Activated CD4-positive, alpha-beta T cell treated with anti-CD3 and anti-CD28 coated beads, Interleukin-2, amount 50 U/mL, for 16 hours (primary cell): ENCODE results near the gene C11orf54.
A peak's percentile ranks its signal among the peaks of the same experiment; 100 is the strongest.
"Not testable (repeated sequence)": the region's sequence is repeated elsewhere in the genome, so short reads cannot be mapped to it uniquely, and the experiment has no call there.

Experiments
- DNase-seq: peaks from one replicate; pipeline ENCODE4 v3.0.0-alpha.2; 2020

C11orf54 gene

DNA sequence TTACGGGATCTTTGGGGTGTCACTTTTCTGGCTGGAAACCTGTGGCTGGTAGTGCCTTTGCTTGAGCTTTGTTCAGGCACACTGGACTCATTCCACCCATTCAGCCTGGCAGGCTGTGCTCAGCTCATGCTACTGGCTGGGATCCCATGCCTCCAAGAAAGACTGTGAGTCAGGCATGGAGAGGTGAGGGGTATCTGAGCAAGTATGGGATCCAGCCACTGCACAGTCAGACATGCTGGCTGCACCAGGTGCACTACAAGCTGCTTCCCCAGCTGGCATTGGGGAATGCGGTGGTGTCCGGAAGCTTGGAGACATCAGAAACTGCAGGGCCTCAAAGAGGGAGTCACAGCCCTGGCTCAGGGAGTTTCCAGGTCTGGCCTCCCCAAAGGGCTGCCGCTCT is 30.7 kb downstream of the C11orf54 start:
- DNase-seq = no peak

DNA sequence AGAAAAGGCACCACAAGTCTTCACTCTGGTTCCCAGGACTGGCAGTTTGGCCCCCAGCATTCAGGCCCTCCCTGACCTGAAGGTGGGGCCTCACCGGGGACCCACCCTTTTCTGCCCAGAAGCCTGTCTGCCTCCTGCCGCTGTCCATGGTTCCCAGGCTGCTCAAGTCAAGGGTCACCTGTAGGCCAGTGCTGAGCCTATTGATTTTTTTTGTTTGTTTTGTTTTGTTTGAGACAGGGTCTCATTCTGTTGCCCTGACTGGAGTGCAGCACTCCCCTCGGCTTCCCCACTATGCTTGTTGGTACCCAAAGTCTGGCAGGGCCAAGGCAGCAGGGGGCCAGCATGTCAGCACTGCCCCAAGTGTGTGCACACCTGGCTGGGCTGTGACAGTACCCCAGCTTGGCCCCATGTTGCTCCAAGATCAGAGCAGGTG is 31.6 kb downstream of the C11orf54 start:
- DNase-seq = no peak

DNA sequence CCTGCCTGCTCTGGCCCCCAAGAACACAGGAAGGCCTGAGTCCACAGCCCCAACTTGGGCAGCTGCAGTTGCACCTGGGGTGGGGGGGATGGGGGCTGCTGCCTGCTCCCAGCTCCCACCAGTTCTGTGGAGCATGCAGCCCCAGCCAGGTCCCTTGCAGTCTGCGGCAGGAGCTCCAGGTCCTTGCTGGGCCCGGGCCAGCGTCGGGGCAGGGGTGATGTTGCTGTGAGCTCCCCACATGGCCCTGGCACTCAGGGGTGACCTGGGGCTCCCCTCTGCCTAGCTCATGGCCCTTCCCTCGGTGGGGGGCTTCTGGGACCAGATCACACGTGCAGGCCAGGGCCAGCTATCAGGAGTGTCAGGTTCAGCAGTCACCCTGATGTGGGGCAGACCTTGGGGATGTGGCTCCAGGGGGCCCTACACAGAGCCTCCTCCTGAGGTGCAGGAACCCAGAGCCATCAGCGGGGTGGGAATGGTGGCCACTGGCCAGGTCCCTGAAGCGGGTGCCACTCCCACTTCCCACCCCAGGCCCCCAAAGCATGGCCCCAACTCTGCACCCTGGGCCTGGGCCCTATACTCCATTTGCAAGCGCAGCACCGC is 32.2 kb downstream of the C11orf54 start:
- DNase-seq = no peak

DNA sequence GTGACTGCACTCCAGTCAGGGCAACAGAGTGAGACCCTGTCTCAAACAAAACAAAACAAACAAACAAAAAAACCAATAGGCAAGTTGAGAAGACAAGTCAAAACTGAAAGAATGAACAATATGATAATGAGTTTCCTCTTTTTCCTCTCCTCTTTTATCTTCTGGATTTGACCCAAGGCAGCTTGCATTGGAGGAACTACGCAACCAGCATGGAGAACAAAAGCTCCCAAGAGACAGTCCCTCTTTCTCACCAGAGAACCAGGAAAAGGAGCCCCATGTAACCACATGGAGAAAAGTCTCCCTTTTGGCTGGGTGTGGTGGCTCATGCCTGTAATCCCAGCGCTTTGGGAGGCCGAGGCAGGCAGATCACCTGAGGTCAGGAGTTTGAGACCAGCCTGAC is 33.1 kb downstream of the C11orf54 start:
- not testable (repeated sequence) for DNase-seq

DNA sequence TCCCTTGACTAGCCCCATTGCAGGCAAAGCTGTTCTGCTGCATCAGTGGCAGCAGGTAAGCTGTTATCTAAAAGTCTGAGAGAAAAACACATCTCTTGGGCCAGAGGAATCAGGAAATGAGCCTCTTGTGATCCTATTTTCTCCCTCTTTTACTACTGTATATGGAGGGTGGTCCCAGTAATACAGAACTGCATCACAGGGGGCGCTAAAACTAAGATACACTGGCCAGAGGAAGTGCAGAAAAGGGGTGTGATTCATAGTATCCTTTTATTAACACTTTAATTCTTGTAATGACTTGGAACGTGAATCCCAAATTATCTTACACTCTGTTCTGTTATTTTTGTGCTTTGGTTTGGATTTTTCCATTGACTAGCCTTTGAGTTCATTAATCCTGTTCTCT is 33.8 kb downstream of the C11orf54 start:
- DNase-seq = peak; percentile 6

DNA sequence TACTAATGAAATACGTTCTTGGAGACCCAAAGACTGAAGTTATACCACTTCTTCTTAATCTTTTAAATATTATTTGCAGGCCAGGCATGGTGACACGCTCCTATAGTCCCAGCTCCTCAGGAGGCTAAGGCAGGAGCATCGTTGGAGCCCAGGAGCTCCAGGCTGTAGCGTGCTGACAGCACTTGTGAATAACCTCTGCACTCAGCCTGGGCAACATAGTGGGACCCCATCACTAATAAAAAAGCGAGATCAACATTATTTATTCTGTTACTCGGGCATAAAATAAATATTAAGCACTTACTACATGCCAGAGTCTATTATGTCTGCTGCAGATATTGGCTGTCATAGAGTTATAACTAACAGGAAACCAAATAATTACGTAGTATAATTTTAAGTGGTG is 41.9 kb downstream of the C11orf54 start:
- DNase-seq = no peak

DNA sequence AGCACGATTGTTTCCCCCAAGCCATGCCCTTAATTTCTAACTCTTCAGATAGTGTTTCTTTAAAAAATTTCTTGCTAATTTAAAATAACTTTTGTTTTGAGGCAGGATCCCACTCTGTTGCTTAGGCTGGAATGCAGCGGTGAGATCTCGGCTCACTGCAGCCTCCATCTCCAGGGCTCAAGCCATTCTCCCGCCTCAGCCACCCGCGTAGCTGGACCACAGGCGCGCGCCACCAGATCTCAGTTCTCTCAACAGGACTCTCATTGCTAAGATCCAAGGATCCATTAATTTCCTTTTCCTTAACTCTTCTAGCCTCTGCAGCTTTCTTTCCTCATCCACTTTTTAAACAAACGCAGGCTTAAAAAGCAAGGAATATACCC is 42.3 kb downstream of the C11orf54 start:
- DNase-seq = no peak

DNA sequence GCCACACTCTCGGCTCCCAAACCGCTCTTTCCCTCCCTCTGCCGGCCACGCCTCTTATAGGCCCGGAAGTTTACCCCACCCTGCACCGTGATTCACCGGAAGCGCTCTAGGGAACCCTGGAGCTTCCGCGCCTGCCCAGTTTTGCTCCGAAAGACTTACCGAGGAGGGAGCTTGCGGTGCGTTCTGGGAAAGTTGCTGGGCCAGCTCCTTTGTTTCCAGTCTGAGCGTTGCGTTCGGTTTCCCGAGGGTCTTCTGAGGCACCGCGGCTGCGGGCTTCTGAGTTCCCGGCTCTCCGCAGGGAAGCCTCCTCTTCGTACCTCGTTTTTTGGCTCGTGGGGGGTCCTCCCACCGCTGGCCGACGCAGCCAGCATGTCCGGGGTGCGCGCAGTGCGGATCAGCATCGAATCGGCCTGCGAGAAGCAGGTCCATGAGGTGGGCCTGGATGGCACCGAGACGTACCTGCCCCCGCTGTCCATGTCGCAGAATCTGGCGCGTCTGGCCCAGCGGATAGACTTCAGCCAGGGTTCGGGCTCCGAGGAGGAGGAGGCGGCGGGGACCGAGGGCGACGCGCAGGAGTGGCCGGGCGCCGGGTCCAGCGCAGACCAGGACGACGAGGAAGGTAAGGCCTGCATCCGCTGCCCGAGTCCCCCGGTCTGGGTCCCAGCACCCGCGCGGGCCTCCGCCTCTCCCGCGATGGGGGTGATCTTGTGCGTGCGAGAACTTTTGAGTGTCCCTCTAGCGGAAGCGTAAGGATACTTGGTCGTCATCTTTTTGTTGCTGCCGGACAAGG is 42.9 kb downstream of the C11orf54 start, which contains the start of gene MED17:
Gene MED17 (plus strand): TSS at position 138 of the 790 bp plus-strand sequence. CDS start 232 bp downstream, at position 370.
- DNase-seq = peak; percentile 95

DNA sequence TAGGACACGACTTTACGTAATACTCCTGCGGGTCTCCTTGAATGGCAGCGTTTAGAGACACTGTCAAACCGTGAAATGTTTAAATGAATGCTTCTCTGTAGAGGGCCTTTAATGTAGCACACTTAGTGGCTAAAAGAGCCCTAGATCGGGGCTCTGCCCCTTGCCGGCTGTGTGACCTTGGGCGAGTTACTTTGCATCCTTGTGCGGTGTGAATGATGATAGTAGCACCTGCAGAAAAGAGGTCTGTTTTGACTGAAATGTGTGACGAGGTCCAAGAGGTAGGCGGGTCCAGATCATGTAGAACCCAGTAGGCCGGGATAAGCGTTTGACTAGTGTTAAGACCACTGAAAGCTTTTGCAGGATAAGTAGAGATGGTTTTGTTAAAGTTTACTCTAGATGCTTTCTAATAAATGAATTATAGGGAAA is 43.5 kb downstream of the C11orf54 start:
- no peak for DNase-seq

DNA sequence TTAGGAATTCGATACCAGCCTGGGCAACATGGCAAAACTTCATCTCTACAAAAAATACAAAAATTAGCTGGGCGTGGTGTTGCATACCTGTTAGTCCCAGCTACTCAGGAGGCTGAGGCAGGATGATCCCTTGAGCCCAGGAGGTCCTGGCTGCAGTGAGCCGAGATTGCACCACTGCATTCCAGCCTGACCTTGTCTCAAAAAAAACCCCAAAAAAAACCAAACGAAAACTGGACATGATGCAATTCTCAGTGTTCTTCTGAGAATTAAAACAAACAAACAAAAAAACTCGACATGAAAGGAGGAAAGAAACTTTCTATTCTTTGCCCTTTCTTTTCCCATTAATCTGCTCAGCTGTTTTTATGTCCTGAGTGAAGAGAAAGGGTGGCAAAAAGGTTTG is 50.0 kb downstream of the C11orf54 start:
- no peak for DNase-seq

DNA sequence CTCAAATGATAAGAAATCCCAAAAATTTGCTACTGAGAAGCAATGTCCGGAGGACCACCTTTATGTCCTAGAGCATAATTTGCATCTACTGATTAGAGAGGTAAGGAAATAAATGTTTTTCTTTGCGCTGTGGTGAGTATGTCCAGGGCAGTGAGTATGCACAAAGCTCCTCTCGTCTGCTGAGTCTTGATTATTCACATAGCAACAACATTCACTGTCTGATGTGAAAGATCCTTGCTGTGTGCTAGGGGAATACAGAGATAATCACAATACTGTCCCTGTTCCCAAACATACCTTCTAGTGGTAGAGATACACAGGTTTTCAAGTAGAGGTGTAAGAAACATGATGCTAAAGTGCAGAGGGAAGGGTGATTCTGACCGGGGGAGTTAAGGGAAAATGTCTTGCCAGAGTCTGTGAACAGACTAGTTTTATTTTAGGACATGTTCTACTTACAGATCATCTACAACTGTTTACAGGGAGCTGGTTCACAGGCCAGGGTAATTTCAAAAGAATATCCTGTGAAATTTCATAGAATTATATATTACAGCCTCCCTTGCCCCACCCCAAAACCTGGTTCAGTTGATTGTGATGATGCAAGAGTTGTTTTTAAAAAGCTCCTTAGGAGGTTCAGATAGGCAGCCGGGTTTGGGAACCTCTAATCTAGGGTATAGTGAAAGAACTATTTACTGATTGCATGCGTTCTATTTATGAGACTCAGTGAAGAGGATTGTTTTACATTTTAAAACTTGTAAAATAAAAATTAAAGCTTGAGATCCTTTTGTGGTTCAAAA is 55.2 kb downstream of the C11orf54 start:
- no peak for DNase-seq

DNA sequence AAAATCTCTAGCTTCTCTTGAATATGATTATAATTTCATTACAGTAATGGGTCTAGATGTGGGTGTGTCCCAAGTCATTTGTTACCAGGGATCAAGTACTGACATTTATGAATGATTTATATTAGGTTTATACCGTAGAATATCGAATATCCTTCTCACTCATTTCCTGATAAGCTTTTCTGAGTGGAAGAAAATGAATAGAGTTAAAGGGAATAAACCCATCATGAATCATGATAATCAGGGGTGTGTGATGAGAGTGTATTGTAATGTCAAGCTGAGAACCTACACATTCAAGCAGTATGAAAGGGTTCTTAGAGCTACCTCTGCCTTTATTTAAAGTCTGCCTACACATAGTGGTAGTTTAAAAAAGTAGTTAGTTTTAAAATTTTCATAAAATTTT is 59.9 kb downstream of the C11orf54 start:
- DNase-seq = no peak

DNA sequence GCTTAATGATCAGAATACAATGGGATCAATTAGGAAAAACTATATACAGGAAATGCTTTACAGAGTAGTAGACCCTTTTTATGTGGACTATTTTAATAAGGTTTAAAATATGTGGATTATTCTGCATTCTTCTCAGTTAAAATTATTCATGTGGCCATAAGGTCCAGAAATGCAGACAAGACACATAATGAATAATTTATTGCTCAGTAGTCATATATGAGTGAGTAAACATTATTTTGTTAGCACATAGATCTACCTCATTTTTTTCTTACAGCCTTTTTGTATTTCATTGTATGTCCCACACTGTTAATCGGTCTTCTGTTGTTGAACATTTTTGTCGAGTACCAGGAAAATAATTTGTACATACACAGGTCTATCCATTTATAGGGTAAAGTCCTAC is 63.4 kb downstream of the C11orf54 start:
- DNase-seq = no peak

DNA sequence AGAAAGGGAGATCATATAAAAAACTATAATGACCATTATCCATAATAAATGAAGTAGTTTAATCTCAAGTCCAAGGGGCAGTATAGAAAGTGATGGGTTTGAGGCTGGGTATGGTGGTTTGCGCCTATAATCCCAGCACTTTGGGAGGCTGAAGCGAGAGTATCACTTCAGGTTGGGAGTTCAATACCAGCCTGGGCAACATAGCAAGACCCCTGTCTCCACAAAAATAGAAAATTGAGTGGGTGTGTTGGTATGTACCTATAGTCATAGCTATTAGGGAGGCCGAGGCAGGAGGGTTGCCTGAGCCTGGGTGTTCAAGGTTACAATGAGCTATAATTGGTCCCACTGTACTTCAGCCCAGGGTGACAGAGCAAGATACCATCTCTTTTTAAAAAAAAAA is 66.5 kb downstream of the C11orf54 start:
- DNase-seq = no peak

DNA sequence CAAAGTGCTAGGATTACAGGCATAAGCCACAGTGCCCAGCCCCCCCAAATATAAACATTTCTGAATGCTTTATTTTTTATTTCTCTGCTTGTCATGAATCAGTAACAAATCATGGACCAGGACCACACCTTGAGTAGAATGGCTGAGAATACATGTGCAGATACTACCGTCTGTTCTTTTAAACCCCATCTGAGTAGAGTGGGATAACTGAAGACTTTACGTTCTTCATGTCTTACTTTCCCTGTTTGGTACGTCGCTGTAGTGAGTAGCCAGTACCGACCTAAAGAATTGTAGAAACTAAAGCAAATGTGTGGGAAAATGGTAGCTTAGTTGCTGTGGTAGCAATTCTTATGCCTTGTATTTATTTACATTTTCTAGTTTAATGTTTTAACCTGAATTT is 72.5 kb downstream of the C11orf54 start:
- DNase-seq = no peak
